B cell (primary cell): Measurements from ENCODE around the gene HTR6. TPM values are rescaled to one million over a fixed set of nuclear protein-coding genes. Genes with fewer than 3 reads are reported as not detected.

Source experiments
- ATAC-seq: fragments of 200-7000 bp; cut with Tn5 transposase; one replicate; pipeline ENCODE4 v1.10.0; 2021; ENCODE audit warnings: low read depth, mild to moderate bottlenecking, moderate number of reproducible peaks, moderate library complexity
- CTCF ChIA-PET: fragments of 350-600 bp; sonication (Branson Sonifier 250); formaldehyde crosslinking; loops from one replicate; lab custom pipeline; 2021; ENCODE audit warnings: antibody characterized with exemption, inconsistent platforms; lab: Charles Lee
- POLR2A ChIA-PET: fragments of 350-600 bp; sonication (Branson Sonifier 250); formaldehyde crosslinking; loops from one replicate; lab custom pipeline; 2021; ENCODE audit warnings: antibody characterized with exemption; lab: Charles Lee
- DNase-seq: peaks from one replicate; pipeline ENCODE4 v3.0.0; 2013
- H2AFZ ChIP-seq: 2 replicates; pipeline ENCODE4 v1.6.1; 2012; ENCODE audit warnings: mild to moderate bottlenecking, low read depth, low read length; ENCODE audit not compliant: insufficient read depth, poor library complexity, severe bottlenecking
- H3K27ac ChIP-seq, 2 donors: 1 replicate in 1 of 2; 2 replicates in 1 of 2; pipeline ENCODE4 v1.5.1; 2012 to 2013; ENCODE audit warnings: low read length in 2 of 2, mild to moderate bottlenecking in 2 of 2, moderate library complexity in 1 of 2
- H3K27me3 ChIP-seq, 4 experiments: fragments of 200-600 bp in 1 of 4; sonication (generic) in 1 of 4; replicated peaks in 1 of 4; 1 replicate in 2 of 4; 2 replicates in 2 of 4; pipeline versions ENCODE4 v1.6.1 to v1.7.0; 2013 to 2016; ENCODE audit warnings: low read length in 3 of 4, mild to moderate bottlenecking in 2 of 4, mixed read lengths in 1 of 4, moderate library complexity in 1 of 4; ENCODE audit not compliant: insufficient read depth in 4 of 4, control insufficient read depth in 3 of 4; ENCODE audit errors: control extremely low read depth in 1 of 4
- H3K36me3 ChIP-seq, 2 experiments: replicated peaks in 1 of 2; 1 replicate in 1 of 2; 2 replicates in 1 of 2; pipeline versions ENCODE4 v1.6.1 to v1.7.1; 2013; ENCODE audit warnings: low read length in 1 of 2; ENCODE audit not compliant: insufficient read depth in 2 of 2, control insufficient read depth in 1 of 2; ENCODE audit errors: control extremely low read depth in 1 of 2, extremely low read depth in 1 of 2
- H3K4me1 ChIP-seq, 2 donors: fragments of 200-600 bp in 1 of 2; sonication (generic) in 1 of 2; 1 replicate in 1 of 2; 2 replicates in 1 of 2; pipeline versions ENCODE4 v1.5.1 to v1.6.1; 2013 to 2017; ENCODE audit warnings: low read length in 2 of 2; ENCODE audit not compliant: control insufficient read depth in 2 of 2, insufficient read depth in 2 of 2
- H3K4me2 ChIP-seq: replicated peaks from 2 replicates; pipeline ENCODE3; 2012; ENCODE audit warnings: mild to moderate bottlenecking, low read depth, low read length; ENCODE audit not compliant: poor library complexity, severe bottlenecking
- H3K4me3 ChIP-seq, 5 experiments: fragments of 200-600 bp in 1 of 5; sonication (generic) in 1 of 5; 1 replicate in 3 of 5; 2 replicates in 2 of 5; pipeline versions ENCODE4 v1.5.1 to v1.7.0; 2011 to 2016; ENCODE audit warnings: low read length in 4 of 5, mild to moderate bottlenecking in 4 of 5, low read depth in 2 of 5, control low read depth in 1 of 5, moderate library complexity in 1 of 5; ENCODE audit not compliant: insufficient read depth in 1 of 5; ENCODE audit errors: control extremely low read depth in 1 of 5, extremely low read depth in 1 of 5
- H3K79me2 ChIP-seq: fragments of 200-600 bp; sonication (generic); one replicate; pipeline ENCODE4 v1.6.0; 2016; ENCODE audit warnings: low read length; ENCODE audit not compliant: control insufficient read depth, insufficient read depth
- H3K9ac ChIP-seq: fragments of 200-600 bp; sonication (generic); 2 replicates; pipeline ENCODE4 v1.6.1; 2017; ENCODE audit warnings: mild to moderate bottlenecking, low read length, moderate library complexity
- H3K9me3 ChIP-seq, 3 donors: one replicate each; pipeline versions ENCODE4 v1.6.1 to v1.7.1; 2013; ENCODE audit warnings: low read length in 2 of 3; ENCODE audit not compliant: control insufficient read depth in 2 of 3, insufficient read depth in 1 of 3; ENCODE audit errors: control extremely low read depth in 1 of 3
- H4K20me1 ChIP-seq: 2 replicates; pipeline ENCODE4 v1.6.0; 2012; ENCODE audit warnings: mild to moderate bottlenecking, low read length; ENCODE audit not compliant: insufficient read depth, control insufficient read depth, poor library complexity, severe bottlenecking
- H3K27ac Mint-ChIP-seq: one replicate; pipeline ENCODE4 v1.8.0; 2021; ENCODE audit warnings: mixed read lengths
- H3K27me3 Mint-ChIP-seq: one replicate; pipeline ENCODE4 v1.8.0; 2021; ENCODE audit warnings: mixed read lengths
- H3K4me1 Mint-ChIP-seq: one replicate; pipeline ENCODE4 v1.8.0; 2021; ENCODE audit warnings: mixed read lengths
- H3K4me3 Mint-ChIP-seq: one replicate; pipeline ENCODE4 v1.8.0; 2021; ENCODE audit warnings: mixed read lengths
- H3K9me3 Mint-ChIP-seq: one replicate; pipeline ENCODE4 v1.8.0; 2022; ENCODE audit warnings: mixed read lengths; ENCODE audit not compliant: insufficient read depth
- CTCF ChIP-seq: fragments of 200-600 bp; IDR thresholded peaks from one replicate; pipeline ENCODE4 v1.8.0; 2022; ENCODE audit warnings: antibody characterized with exemption, mild to moderate bottlenecking
- EZH2 ChIP-seq: IDR thresholded peaks from 2 replicates; pipeline ENCODE4 v1.6.1; 2012; ENCODE audit warnings: borderline replicate concordance, low read depth, mild to moderate bottlenecking, moderate library complexity, low read length; ENCODE audit not compliant: insufficient read depth, poor library complexity, severe bottlenecking
- WGBS: methylation state at CpG from one replicate; pipeline ENCODE4 v1.1.5; 2013; ENCODE audit warnings: missing lambda C conversion rate; ENCODE audit not compliant: insufficient coverage; 5-methylcytosine and 5-hydroxymethylcytosine counted together
- intact Hi-C: fragments of 100-400 bp; cut with micrococcal nuclease; formaldehyde crosslinking; loops from one replicate; pipeline ENCODE4 v1.10.0; 2022
- polyA plus RNA-seq: library from polyadenylated mRNA; depleted of rRNA; stranded (reverse); fragments of >200 nt; gene quantifications from 2 replicates; pipeline ENCODE4 v1.2.3, GENCODE V29; 2012
- total RNA-seq, 2 donors: library from RNA; stranded (reverse); fragments of 120-200 nt in 1 of 2; gene quantifications; 1 replicate in 1 of 2; 2 replicates in 1 of 2; pipeline versions ENCODE4 v1.2.3 to v1.2.4, GENCODE V29; 2013 to 2022

Gene HTR6
- total and polyA plus RNA-seq, 2 donors (not counting 1 experiment from before 2014, with no cell fraction given): not detected

GRCh38 chr1:19720174-19720573 is 55.5 kb downstream of the HTR6 start:
- Histone ChIP-seq H3K9me3 (no peaks in the 10 kb centered on the region), H3K4me3 (no peak overlapping the region), H3K27me3 (no peaks in the 10 kb centered on the region), H3K36me3 (peaks cover 0 to 3% of the 10 kb centered on the region in 2 experiments), H3K9ac (no peak overlapping the region), H2AFZ (no peak overlapping the region), H4K20me1 (no peaks in the 10 kb centered on the region), H3K4me2 (no peak overlapping the region), H3K4me1 (peaks cover 0 to 2% of the 10 kb centered on the region in 2 donors), H3K79me2 (no peaks in the 10 kb centered on the region), H3K27ac (no peak overlapping the region)
- ChIA-PET CTCF (no interaction called here), POLR2A (no interaction called here)
- no peak overlapping the region for H3K4me3 Mint-ChIP-seq
- H3K27me3 Mint-ChIP-seq: no peaks in the 10 kb centered on the region
- intact Hi-C loops: no loop called here
- H3K27ac Mint-ChIP-seq: no peak overlapping the region
- no CpG with 5 or more reads among the region's 4 CpGs for WGBS
- TF ChIP-seq EZH2 (no peak), CTCF (no peak)
- no peaks in the 10 kb centered on the region for H3K4me1 Mint-ChIP-seq
- ATAC-seq: no peak
- no peaks in the 10 kb centered on the region for H3K9me3 Mint-ChIP-seq
- DNase-seq: no peak

- ATAC-seq: no peak
- WGBS: 61% methylated on average over 2 of the region's 4 CpGs
- ChIA-PET CTCF (interaction anchor here (1.1 kb wide), 1 partner anchor 17 kb away, joined by 3 read pairs; no protein-coding TSS in a partner anchor), POLR2A (no interaction called here)
- Histone ChIP-seq H3K79me2 (no peaks in the 10 kb centered on the region), H4K20me1 (no peaks in the 10 kb centered on the region), H3K4me1 (no peaks in the 10 kb centered on the region), H3K4me3 (no peak overlapping the region), H2AFZ (no peak overlapping the region), H3K27ac (no peak overlapping the region), H3K9ac (no peak overlapping the region), H3K27me3 (no peaks in the 10 kb centered on the region), H3K4me2 (no peak overlapping the region), H3K36me3 (peaks cover 0 to 5% of the 10 kb centered on the region in 2 experiments), H3K9me3 (no peaks in the 10 kb centered on the region)
- intact Hi-C loops: no loop called here
- no peak overlapping the region for H3K27ac Mint-ChIP-seq
- no peaks in the 10 kb centered on the region for H3K9me3 Mint-ChIP-seq
- no peaks in the 10 kb centered on the region for H3K4me1 Mint-ChIP-seq
- no peak overlapping the region for H3K4me3 Mint-ChIP-seq
- H3K27me3 Mint-ChIP-seq: no peaks in the 10 kb centered on the region
- no peak for DNase-seq
- TF ChIP-seq CTCF: no peak
Observed at GRCh38 chr1:19720973-19721372, 56.3 kb downstream of the HTR6 start.
